ENCODE measurements around the gene ARNT2. TPM values are rescaled to one million over a fixed set of nuclear protein-coding genes. Genes with fewer than 3 reads are reported as not detected.

ARNT2 gene
- total RNA-seq, 4 donors from 2014 or later = 5.1 to 8.8 (median 6.8) TPM

DNA sequence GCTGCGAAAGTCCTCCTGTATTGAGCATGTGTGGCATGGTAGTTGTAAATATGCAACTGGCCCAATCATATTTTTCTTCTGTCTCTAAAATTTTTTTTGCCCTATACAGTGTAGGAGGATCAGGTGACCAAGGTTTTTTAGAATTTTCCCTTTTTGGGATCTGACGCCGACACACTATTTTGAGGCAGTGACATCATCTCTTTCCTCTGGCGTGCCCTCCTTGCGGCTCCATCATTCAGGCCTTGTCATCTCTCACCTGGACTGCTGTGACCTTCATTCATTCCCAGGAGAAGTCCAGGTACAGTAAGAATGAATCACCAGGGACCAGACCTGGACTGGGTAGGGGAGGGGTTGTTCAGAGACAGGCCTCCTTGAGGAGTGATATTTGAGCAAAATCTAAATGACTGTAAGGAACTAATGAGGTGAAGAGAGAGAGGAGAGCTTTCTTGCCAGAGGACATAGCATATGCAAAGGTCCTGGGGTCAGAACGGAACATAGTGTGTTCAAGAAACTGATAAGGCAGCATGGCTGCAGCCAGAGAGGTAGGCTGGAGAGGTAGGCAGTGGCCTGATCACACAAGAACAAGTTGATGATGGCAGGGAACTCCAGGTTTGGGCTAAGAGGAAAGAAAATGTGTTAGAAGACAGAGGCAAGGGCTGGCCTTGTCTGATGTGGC is 38.7 kb downstream of the ARNT2 start:
- no peaks in the 10 kb centered on the region for H3K9me3 ChIP-seq
- no peak for DNase-seq (ENCODE audit: low spot score in 2 of 2)
- WGBS, 2 donors = 88 to 93% methylated on average over 6 of the region's 6 CpGs
- H3K27me3 ChIP-seq = no peaks in the 10 kb centered on the region
- TF ChIP-seq EP300 (IDR thresholded peaks at IDR 0.05) (no peak), POLR2A (IDR thresholded peaks at IDR 0.05) (no peak)
- TF ChIP-seq, protein P1, sequence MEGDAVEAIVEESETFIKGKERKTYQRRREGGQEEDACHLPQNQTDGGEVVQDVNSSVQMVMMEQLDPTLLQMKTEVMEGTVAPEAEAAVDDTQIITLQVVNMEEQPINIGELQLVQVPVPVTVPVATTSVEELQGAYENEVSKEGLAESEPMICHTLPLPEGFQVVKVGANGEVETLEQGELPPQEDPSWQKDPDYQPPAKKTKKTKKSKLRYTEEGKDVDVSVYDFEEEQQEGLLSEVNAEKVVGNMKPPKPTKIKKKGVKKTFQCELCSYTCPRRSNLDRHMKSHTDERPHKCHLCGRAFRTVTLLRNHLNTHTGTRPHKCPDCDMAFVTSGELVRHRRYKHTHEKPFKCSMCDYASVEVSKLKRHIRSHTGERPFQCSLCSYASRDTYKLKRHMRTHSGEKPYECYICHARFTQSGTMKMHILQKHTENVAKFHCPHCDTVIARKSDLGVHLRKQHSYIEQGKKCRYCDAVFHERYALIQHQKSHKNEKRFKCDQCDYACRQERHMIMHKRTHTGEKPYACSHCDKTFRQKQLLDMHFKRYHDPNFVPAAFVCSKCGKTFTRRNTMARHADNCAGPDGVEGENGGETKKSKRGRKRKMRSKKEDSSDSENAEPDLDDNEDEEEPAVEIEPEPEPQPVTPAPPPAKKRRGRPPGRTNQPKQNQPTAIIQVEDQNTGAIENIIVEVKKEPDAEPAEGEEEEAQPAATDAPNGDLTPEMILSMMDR (IDR thresholded peaks at IDR 0.05) = no peak
- no peak overlapping the region for H3K4me3 ChIP-seq
- no peaks in the 10 kb centered on the region for H3K4me1 ChIP-seq
- no peaks in the 10 kb centered on the region for H3K36me3 ChIP-seq
- no peak overlapping the region for H3K27ac ChIP-seq

DNA sequence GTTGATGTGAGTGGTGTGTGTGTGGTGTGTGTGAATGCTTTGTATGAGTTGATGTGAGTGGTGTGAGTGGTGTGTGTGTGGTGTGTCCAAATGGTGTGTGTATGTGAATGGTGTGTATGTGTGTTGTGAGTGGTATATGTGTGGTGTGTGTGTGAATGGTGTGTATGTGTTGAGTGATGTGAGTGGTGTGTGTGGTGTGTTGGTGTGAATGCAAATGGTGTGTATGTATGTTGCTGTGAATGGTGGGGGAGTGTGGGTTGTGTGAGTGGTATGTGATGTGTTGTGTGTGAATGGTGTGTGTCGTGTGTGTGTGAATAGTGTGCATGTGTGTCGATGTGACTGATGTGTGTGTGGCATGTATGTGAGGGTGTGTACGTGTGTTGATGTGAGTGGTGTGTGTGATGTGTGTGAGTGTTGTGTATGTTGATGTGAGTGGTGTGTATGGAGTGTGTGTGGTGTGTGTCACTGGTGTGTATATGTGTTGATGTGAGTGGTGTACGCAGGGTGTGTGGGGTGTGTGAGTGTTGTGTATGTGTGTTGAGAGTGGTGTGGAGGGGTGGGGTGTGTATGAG is 40.6 kb downstream of the ARNT2 start:
- DNase-seq (ENCODE audit: low spot score in 2 of 2) = no peak
- TF ChIP-seq, protein P1 (IDR thresholded peaks at IDR 0.05) = no peak
- TF ChIP-seq POLR2A (IDR thresholded peaks at IDR 0.05) (no peak), EP300 (IDR thresholded peaks at IDR 0.05) (no peak)
- no peak overlapping the region for H3K4me3 ChIP-seq
- no peak overlapping the region for H3K27ac ChIP-seq
- no peaks in the 10 kb centered on the region for H3K27me3 ChIP-seq
- no peaks in the 10 kb centered on the region for H3K9me3 ChIP-seq
- 97% methylated on average over 4 of the region's 4 CpGs for WGBS, 2 donors
- H3K4me1 ChIP-seq = no peaks in the 10 kb centered on the region
- no peaks in the 10 kb centered on the region for H3K36me3 ChIP-seq

DNA sequence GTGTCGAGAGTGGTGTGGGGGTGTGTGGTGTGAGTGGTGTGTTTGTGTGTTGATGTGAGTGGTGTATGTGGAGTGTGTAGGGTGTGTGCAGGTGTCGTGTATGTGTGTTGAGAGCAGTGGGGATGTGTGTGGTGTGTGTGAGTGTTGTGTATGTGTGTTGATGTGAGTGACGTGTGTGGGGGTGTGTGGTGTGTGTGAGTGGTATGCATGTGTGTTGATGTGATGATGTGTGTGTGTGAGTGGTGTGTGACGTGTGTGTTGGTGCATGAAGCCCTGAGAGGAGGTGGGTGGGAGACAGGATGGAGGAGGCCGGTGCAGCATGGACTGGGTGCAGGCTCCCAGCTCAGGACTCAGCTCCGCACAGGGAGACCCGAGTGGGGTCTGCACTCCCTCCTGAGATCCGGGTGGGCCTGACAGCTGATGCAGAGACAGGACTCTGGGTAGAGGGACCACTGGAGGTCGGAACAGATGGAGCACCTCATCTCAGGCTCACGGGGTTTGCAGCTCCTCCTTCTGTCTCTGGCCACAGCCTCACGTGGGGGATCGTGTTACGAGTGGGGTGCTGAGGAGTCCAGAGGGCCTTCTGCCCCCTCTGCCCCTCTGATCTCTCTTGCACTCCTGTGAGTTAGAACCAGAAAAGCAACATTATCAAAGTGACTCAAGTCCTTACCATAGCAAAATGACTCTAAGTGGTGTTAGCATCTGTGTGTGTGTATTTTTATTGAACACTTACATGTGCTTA is 41.3 kb downstream of the ARNT2 start:
- 79 to 80% methylated on average over 13 of the region's 13 CpGs for WGBS, 2 donors
- H3K4me1 ChIP-seq = no peaks in the 10 kb centered on the region
- H3K27ac ChIP-seq = no peak overlapping the region
- H3K36me3 ChIP-seq = no peaks in the 10 kb centered on the region
- no peak for TF ChIP-seq EP300 (IDR thresholded peaks at IDR 0.05)
- TF ChIP-seq, protein P1 (IDR thresholded peaks at IDR 0.05) = no peak
- no peak for TF ChIP-seq POLR2A (IDR thresholded peaks at IDR 0.05)
- H3K9me3 ChIP-seq = no peaks in the 10 kb centered on the region
- DNase-seq (ENCODE audit: low spot score in 2 of 2) = no peak
- H3K4me3 ChIP-seq = no peak overlapping the region
- no peaks in the 10 kb centered on the region for H3K27me3 ChIP-seq

DNA sequence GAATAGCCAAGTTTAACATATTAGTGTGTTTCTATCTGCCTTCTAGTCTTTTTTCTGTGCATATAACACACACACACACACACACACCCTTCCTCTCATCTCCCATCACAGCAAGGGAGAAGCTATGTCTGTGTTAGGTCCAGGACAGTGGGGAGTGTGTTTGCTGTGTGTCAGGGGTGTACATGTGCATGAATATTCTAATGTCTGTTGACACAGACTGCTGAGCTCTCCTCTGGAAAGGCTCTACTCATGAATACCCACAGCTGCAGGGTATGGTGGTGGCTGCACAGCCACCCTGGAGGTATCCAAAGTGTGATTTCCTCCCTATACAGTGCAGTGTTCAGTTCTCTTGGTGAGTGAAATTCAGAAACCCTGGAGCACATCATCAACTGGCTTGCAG is 42.9 kb downstream of the ARNT2 start:
- DNase-seq (ENCODE audit: low spot score in 2 of 2) = no peak
- no peak overlapping the region for H3K4me3 ChIP-seq

More for the DNA sequence above, 42.9 kb downstream of the ARNT2 start:
- Histone ChIP-seq H3K36me3 (no peaks in the 10 kb centered on the region), H3K27ac (no peak overlapping the region), H3K9me3 (no peaks in the 10 kb centered on the region), H3K27me3 (no peaks in the 10 kb centered on the region), H3K4me1 (no peaks in the 10 kb centered on the region)
- TF ChIP-seq, protein P1 (IDR thresholded peaks at IDR 0.05) = no peak
- TF ChIP-seq POLR2A (IDR thresholded peaks at IDR 0.05) = no peak
- TF ChIP-seq EP300 (IDR thresholded peaks at IDR 0.05) = no peak
